ENCODE results near the gene SAMD8.
"Not testable (repeated sequence)": the region's sequence is repeated elsewhere in the genome, so short reads cannot be mapped to it uniquely, and the experiment has no call there.

The SAMD8 gene

GRCh38 chr10:75084834-75085384 lies 26.5 kb upstream of the SAMD8 start:
- no peak for DNase-seq (ENCODE audit: low read depth in 2 of 2)

- DNase-seq (ENCODE audit: low read depth in 2 of 2), result no peak
These were observed 25.1 kb upstream of the SAMD8 start for GRCh38 chr10:75086278-75086934.

DNA sequence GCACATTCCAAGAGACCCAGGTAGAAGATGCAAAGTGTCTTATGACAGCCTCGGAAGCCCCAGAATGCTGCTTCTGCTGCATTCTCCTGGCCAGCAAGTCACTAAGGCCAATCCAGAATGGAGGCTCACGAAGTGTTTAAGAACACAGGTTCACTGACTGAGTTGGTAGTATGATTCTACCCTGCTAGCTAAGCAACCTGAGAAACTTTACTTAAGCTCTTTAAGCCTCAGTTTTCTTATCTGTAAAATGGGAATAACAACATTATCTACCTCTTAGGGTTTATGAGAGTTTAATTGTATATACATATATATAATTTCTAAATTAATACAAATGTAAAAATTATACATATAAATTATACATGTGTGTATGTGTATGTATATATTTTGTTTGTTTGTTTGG lies 22.8 kb upstream of the SAMD8 start:
- no peak for DNase-seq (ENCODE audit: low read depth in 2 of 2)

DNA sequence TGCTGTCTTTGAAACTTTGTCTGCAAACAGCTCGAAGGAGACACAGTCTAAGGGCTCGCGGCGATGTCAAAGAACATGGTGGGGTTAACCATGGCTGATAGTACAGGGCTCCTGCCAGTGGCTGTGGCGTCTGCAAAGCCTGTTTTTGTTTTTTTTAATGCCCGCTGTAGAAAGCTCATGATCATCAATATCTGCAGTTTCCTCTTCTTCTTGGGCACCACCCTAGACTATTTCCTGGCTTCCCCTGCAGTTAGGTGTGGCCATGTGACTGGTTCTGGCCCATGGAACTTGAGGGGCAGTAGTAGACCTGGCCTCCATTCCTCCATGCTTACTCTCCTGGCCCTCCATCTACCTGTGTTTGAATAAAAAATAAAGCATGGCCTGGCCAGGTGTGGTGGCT lies 21.8 kb upstream of the SAMD8 start:
- DNase-seq (ENCODE audit: low read depth in 2 of 2), result no peak

GRCh38 chr10:75091146-75091545 lies 20.3 kb upstream of the SAMD8 start:
- DNase-seq (ENCODE audit: low read depth in 2 of 2), result no peak

DNA sequence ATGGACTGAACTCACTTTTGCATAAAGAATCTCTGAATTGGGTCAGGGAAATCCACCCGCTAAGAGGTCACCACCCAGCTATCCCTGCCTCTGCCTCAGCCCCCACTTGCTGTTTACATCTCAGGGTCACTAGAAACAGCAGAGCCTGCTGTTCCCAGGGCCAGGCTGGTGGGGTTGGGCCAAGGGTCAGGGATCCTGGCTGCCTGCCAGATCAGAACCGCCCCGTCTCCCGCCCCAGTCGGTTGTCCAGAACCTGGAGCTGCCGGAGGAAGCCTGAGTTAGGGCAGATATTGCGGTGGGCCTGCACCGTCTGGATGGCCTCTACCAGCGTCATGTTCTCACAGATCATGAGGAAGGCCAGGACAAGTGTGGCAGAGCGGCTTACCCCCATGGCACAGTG lies 17.0 kb upstream of the SAMD8 start:
- no peak for DNase-seq (ENCODE audit: low read depth in 2 of 2)

- DNase-seq (ENCODE audit: low read depth in 2 of 2), result no peak
These were observed 15.8 kb upstream of the SAMD8 start for GRCh38 chr10:75095631-75096030.

DNA sequence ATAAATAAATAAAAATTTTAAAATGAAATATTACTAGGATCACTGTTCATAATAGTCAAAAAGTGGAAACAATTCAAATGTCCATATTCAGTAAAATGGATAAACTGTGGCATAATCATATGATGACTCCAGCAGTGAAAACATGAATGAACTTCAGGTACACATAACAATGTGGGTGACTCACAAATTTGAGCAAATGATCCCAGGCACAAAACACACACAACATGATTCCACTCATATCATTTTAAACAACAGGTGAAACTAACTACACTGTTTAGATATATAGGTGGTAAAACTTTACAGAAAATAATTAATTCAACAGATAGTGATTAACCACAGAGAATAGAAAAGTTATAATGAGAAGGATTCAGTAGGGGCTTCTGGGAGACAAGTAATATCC lies 14.7 kb upstream of the SAMD8 start:
- no peak for DNase-seq (ENCODE audit: low read depth in 2 of 2)

GRCh38 chr10:75097666-75098285 lies 13.7 kb upstream of the SAMD8 start:
- no peak for DNase-seq (ENCODE audit: low read depth in 2 of 2)

DNA sequence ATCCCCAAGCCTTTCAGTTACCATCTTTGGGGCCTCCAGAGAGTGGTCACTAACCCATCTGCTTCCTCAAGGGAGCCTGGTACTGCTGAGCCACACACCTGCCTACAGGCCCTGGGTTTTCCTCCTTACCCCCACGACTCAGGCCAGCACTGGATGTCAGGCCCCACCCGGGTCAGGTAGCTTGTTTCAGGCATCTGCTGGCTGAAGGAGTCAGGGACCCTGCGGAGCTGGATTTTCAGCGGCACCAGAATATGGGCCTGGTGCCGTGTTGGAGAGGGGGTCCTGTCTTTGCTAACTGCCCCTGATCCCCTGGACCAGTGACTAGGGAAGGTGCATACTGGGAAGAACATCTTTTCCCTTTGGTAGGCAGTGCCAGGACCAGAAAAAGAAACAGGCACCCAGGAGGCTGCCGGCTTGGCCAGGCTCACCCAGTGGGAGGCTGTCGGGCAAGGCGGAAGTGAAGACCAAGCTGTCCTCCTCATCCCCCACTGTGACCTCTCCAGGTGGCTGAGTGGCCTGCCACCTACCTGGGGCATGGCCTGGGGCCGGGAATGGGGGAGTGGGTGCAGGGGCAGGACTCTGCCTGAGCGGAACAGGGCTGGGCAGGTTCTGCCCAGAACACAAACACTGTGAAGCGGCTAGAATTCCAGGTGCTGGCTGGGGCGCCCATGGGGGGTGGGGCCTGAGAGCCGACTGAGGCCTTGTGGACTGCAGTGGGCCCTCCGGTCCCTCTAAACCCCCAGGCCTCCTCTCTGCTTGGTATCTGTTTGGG lies 12.4 kb upstream of the SAMD8 start:
- no peak for DNase-seq (ENCODE audit: low read depth in 2 of 2)

- DNase-seq (ENCODE audit: low read depth in 2 of 2), result peak; percentile 41 to 53
These were observed 11.3 kb upstream of the SAMD8 start for GRCh38 chr10:75099952-75100763.

- DNase-seq (ENCODE audit: low read depth in 2 of 2), result no peak
These were observed 10.6 kb upstream of the SAMD8 start for GRCh38 chr10:75100764-75101291.

GRCh38 chr10:75101416-75102251 lies 9.8 kb upstream of the SAMD8 start:
- no peak for DNase-seq (ENCODE audit: low read depth in 2 of 2)

DNA sequence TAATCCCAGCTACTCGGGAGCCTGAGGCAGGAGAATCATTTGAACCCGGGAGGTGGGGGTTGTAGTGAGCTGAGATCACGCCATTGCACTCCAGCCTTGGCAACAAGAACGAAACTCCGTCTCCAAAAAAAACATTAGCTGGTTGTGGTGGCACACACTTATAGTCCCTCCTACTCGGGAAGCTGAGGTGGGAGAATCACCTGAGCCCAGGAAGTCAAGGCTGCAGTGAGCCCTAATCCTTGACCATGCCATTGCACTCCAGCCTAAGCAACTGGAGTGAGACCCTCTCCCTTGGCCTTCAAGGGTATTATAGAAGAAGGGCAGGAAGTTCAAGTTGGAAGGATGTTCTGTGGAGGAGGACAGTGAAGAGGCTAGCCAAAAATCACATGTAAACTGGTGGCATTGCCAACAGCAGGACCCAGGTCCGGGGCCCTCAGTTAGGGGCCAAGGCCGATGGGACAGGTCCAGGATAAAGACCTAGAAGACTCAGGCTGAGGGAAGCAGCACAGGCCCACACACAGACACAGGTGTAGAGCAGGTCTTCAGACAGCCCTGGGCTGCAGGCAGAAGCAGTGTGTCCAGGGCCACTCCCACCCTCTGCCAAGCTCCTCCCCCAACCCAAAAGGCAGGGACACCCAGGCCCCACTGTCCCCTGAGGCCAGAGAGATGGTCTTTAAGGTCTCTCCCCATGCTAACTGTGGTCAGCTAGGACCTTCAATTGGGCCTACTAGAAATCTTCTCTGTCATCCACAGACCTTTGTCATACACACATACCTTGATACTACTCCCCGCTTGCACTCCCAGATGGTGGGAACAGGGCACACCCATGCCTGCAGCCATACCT lies 8.4 kb upstream of the SAMD8 start:
- DNase-seq (ENCODE audit: low read depth in 2 of 2), result no peak

GRCh38 chr10:75103881-75104686 lies 7.4 kb upstream of the SAMD8 start:
- DNase-seq (ENCODE audit: low read depth in 2 of 2), result no peak

GRCh38 chr10:75104842-75105241 lies 6.6 kb upstream of the SAMD8 start:
- no peak for DNase-seq (ENCODE audit: low read depth in 2 of 2)

DNA sequence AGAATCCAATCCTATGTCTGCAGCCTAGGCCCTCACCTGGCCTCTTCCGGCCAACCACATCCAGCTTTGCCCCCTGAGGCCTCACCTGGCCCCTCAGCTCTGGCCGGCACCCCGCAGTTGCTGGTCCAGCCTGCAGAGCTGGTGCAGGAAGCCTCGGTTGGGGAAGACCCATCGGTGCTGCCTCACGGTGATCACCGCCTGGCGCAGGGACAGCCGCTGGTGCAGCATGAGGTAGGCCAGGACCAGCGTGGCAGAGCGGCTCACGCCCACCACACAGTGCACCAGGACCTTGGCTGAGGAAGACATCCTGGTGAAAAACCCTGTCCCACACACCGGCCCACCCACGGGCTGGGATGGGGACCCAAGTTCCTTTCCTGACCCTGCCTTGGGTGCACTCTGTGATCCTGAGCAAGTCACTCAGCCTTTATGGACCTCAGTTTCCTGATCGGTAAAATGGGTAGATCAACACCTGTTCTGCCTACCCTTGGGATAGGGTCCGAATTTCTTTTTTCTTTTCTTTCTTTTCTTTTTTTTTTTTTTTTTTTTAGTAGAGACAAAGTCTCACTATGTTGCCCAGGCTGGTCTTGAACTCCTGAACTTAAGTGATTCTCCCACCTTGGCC lies 5.8 kb upstream of the SAMD8 start:
- no peak for DNase-seq (ENCODE audit: low read depth in 2 of 2)

DNA sequence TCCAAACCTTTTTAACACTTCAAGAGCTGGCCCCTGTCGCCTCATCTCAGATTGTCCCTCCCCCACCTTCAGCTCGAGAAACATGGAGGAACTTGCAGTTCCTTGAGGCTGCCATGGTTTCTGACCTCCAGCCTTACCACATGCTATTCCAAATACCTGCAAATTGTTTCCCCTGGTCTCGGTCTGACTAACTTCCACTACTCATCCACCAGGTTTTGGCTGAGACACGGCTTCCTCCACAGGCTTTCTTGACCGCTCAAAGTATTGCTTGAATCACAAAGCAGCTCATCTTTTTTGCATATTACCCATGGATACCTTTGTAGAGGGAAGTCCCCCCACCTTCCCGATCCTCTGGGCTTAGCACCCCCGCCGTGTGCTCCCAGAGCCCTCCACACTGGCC lies 5.2 kb upstream of the SAMD8 start:
- no peak for DNase-seq (ENCODE audit: low read depth in 2 of 2)

DNA sequence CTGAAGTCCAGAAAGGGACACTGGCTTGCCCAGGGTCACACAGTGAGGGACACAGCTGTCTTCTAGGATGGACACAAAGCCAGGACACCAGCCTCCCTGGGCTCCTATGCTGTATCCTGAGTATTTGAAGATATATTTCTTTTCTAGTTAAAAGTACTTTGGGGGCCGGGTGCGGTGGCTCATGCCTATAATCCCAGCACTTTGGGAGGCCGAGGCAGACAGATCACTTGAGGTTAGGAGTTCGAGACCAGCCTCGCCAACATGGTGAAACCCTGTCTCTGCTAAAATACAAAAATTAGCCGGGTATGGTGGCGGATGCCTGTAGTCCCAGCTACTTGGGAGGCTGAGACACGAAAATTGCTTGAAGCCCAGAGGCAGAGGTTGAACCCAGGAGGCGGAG lies 4.6 kb upstream of the SAMD8 start:
- not testable (repeated sequence) for DNase-seq (ENCODE audit: low read depth in 2 of 2)

Measured in stimulated activated CD8-positive, alpha-beta memory T cell treated with anti-CD3 and anti-CD28 coated beads, Interleukin-15, amount 100 ng/mL, for 4 hours (primary cell).